ENCODE data around the gene NUP214. TPM values are rescaled to one million over a fixed set of nuclear protein-coding genes. Genes with fewer than 3 reads are reported as not detected.

The NUP214 gene
- total and polyA plus RNA-seq, 2 of the 4 experiments (the other 2 are of a cell fraction): 7.9 to 13.4 TPM

DNA sequence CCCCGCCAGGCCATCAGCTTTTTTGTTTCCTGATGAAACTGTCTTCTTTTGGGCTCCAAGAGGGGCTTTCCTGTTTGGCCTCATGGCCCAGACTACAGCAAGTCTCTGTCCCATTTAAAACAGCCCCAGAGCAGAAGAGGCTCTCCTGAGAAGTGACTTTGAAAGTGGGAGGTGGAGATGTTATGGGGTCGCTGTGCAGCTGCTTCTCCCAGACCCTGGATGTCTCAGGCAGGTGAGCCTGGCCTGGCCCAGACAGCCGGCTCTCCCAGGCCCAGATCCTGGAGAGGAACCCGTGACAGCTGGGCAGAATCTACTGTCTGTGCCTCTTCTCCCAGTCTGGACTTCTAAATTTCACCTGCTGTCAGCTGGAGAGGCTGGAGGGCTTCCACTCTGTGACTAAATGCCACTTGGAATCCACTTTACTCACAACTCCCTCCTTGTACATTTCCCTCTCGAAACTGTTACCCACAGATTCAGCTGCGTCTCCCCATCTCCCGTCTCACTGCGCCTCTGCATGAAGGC is 130.4 kb downstream of the NUP214 start:
- Histone ChIP-seq H3K9me3 (ENCODE audit: control insufficient read depth, insufficient read depth, low read length) (no peaks in the 10 kb centered on the region), H3K27me3 (ENCODE audit: control insufficient read depth, insufficient read depth, low read length) (no peaks in the 10 kb centered on the region), H2AK5ac (ENCODE audit: low read depth, low read length) (peak overlapping the region; percentile 94), H3K27ac (ENCODE audit: insufficient read depth, low read length) (peak overlapping the region; percentile 48), H3K14ac (replicated peaks; ENCODE audit: low read depth, low read length) (peak overlapping the region; percentile 26), H2BK20ac (ENCODE audit: low read depth, low read length) (peak overlapping the region; percentile 71), H4K5ac (ENCODE audit: low read depth, low read length) (peak overlapping the region; percentile 72), H3K4me3 (ENCODE audit: insufficient read depth, low read depth, low read length) (no peak overlapping the region), H3K79me1 (ENCODE audit: low read depth in 1 of 2, low read length in 2 of 2) (0 out of 4 replicates have a peak, but pooled peaks cover 0 to 2% of the 10 kb centered on the region in 2 experiments), H3K9me1 (ENCODE audit: insufficient read depth, low read length) (peaks cover 6% of the 10 kb centered on the region; the same call in 1 of the 2 replicates), H2AK9ac (replicated peaks; ENCODE audit: low read depth, low read length, poor library complexity) (peak overlapping the region; percentile 91), H3K56ac (ENCODE audit: extremely low read depth, insufficient read depth, low read length) (peak overlapping the region; percentile 46; the same call in 1 of the 2 replicates), H3K36me3 (ENCODE audit: control insufficient read depth, insufficient read depth, low read length) (no peaks in the 10 kb centered on the region), H3K9ac (ENCODE audit: low read depth, low read length) (no peak overlapping the region), H3K4me1 (ENCODE audit: control insufficient read depth, insufficient read depth, low read length) (peaks cover 10% of the 10 kb centered on the region), H3K23ac (ENCODE audit: low read depth, low read length) (0 out of 2 replicates have a peak overlapping the region, but pooled peaks have one; percentile 14), H4K20me1 (ENCODE audit: insufficient read depth, low read length) (no peaks in the 10 kb centered on the region), H4K8ac (ENCODE audit: low read depth in 2 of 2, low read length in 2 of 2) (peak overlapping the region; percentile 89 to 94; a peak in 3 of 4 replicates), H3K18ac (ENCODE audit: low read depth, low read length) (peak overlapping the region; percentile 46), H2BK120ac (ENCODE audit: low read depth, low read length) (peak overlapping the region; percentile 98), H4K91ac (ENCODE audit: insufficient read depth, low read depth, low read length) (peak overlapping the region; percentile 98), H2BK15ac (ENCODE audit: low read depth, low read length) (peak overlapping the region; percentile 30; the same call in 2 of the 3 replicates), H3K4ac (ENCODE audit: low read depth, low read length) (peak overlapping the region; percentile 100), H3K4me2 (ENCODE audit: low read depth, low read length) (no peak overlapping the region), H2BK5ac (ENCODE audit: low read depth, low read length, poor library complexity, severe bottlenecking) (peak overlapping the region; percentile 25), H2AFZ (replicated peaks; ENCODE audit: low read length, poor library complexity) (peak overlapping the region; percentile 95)
- dilution Hi-C loops (cut with HindIII; ENCODE audit: low sequenced_read_pairs, unreplicated experiment): no loop called here
- WGBS, 2 experiments (ENCODE audit: extremely low coverage in 2 of 2, insufficient read length in 1 of 2): 88% methylated on average over 7 of the region's 8 CpGs; no CpG with 5 or more reads in 1 of the 2 experiments
- ATAC-seq (ENCODE audit: low read depth) (peak; percentile 12), DNase-seq (no peak)
- TF ChIP-seq MAZ (IDR thresholded peaks at IDR 0.05; ENCODE audit: borderline replicate concordance, low read depth, low read length) (no peak; the same call in 1 of the 2 replicates), POLR2A (IDR thresholded peaks at IDR 0.05; ENCODE audit: low read depth, low read length) (no peak), RAD21 (IDR thresholded peaks at IDR 0.05; ENCODE audit: low read length) (no peak), SMC3 (IDR thresholded peaks at IDR 0.05; ENCODE audit: low read depth, low read length) (no peak), CEBPB (IDR thresholded peaks at IDR 0.05; ENCODE audit: low read depth, low read length) (no peak), RFX5 (IDR thresholded peaks at IDR 0.05; ENCODE audit: low read depth, low read length) (no peak), RCOR1 (IDR thresholded peaks at IDR 0.05; ENCODE audit: insufficient replicate concordance, low read length) (no peak), NFE2L2 (IDR thresholded peaks at IDR 0.05; ENCODE audit: low read depth, low read length) (no peak), FOS (IDR thresholded peaks at IDR 0.05; ENCODE audit: low read depth, low read length) (no peak), CHD1 (IDR thresholded peaks at IDR 0.05; ENCODE audit: low read depth, low read length) (no peak)
- TF ChIP-seq, protein P1, sequence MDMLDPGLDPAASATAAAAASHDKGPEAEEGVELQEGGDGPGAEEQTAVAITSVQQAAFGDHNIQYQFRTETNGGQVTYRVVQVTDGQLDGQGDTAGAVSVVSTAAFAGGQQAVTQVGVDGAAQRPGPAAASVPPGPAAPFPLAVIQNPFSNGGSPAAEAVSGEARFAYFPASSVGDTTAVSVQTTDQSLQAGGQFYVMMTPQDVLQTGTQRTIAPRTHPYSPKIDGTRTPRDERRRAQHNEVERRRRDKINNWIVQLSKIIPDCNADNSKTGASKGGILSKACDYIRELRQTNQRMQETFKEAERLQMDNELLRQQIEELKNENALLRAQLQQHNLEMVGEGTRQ (IDR thresholded peaks at IDR 0.05; ENCODE audit: low read depth, low read length): no peak
- TF ChIP-seq, protein P2, sequence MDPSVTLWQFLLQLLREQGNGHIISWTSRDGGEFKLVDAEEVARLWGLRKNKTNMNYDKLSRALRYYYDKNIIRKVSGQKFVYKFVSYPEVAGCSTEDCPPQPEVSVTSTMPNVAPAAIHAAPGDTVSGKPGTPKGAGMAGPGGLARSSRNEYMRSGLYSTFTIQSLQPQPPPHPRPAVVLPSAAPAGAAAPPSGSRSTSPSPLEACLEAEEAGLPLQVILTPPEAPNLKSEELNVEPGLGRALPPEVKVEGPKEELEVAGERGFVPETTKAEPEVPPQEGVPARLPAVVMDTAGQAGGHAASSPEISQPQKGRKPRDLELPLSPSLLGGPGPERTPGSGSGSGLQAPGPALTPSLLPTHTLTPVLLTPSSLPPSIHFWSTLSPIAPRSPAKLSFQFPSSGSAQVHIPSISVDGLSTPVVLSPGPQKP (IDR thresholded peaks at IDR 0.05; ENCODE audit: borderline replicate concordance, low read depth, low read length): no peak
- intact Hi-C loops (cut with micrococcal nuclease): no loop called here
- CTCF ChIA-PET: interaction anchor here (0.5 to 0.6 kb wide), 2 partner anchors 13 to 66 kb away, joined by 3 read pairs; no protein-coding TSS in a partner anchor
- in situ Hi-C loops (cut with MboI; ENCODE audit: low sequenced_read_pairs): no loop called here
- POLR2A ChIA-PET (ENCODE audit: unreplicated experiment): interaction anchor here (0.6 to 1.2 kb wide), 3 partner anchors 23 to 1414 kb away, joined by 3 read pairs; no protein-coding TSS in a partner anchor
- BruUV-seq (replicated peaks): no TSS peak
